Pons (tissue), 1 donor: Measurements from ENCODE around the gene NPY4R2.
"Not testable (repeated sequence)": the region's sequence is repeated elsewhere in the genome, so short reads cannot be mapped to it uniquely, and the experiment has no call there.

Experiments used
- DNase-seq: peaks from one replicate; pipeline ENCODE4 v3.0.0-alpha.2; 2016; ENCODE audit warnings: low spot score

Gene NPY4R2

GRCh38 chr10:47918475-47918874 is at the start of gene NPY4R2:
Gene NPY4R2 (plus strand): TSS chr10:47918662. CDS start chr10:47921988, 3,326 bp downstream.
- DNase-seq = not testable (repeated sequence)

GRCh38 chr10:47870887-47871286 is 47.6 kb upstream of the NPY4R2 start:
- DNase-seq = not testable (repeated sequence)

GRCh38 chr10:47871485-47872180 is 46.8 kb upstream of the NPY4R2 start:
- DNase-seq = not testable (repeated sequence)

- not testable (repeated sequence) for DNase-seq
These were observed 46.2 kb upstream of the NPY4R2 start for GRCh38 chr10:47872236-47872635.

GRCh38 chr10:47884239-47884638 is 34.2 kb upstream of the NPY4R2 start:
- not testable (repeated sequence) for DNase-seq

GRCh38 chr10:47884934-47885333 is 33.5 kb upstream of the NPY4R2 start:
- DNase-seq = not testable (repeated sequence)

GRCh38 chr10:47886356-47886755 is 32.1 kb upstream of the NPY4R2 start:
- not testable (repeated sequence) for DNase-seq

GRCh38 chr10:47886827-47887226 is 31.6 kb upstream of the NPY4R2 start:
- DNase-seq = not testable (repeated sequence)

- not testable (repeated sequence) for DNase-seq
These were observed 27.7 kb upstream of the NPY4R2 start for GRCh38 chr10:47890737-47891136.

GRCh38 chr10:47892494-47893261 is 25.8 kb upstream of the NPY4R2 start:
- not testable (repeated sequence) for DNase-seq

- not testable (repeated sequence) for DNase-seq
These were observed 23.9 kb upstream of the NPY4R2 start for GRCh38 chr10:47894571-47894970.

GRCh38 chr10:47897813-47898212 is 20.6 kb upstream of the NPY4R2 start:
- not testable (repeated sequence) for DNase-seq

- not testable (repeated sequence) for DNase-seq
These were observed 9.1 kb upstream of the NPY4R2 start for GRCh38 chr10:47909333-47909732.

- DNase-seq = not testable (repeated sequence)
These were observed 8.0 kb upstream of the NPY4R2 start for GRCh38 chr10:47910486-47910885.

- not testable (repeated sequence) for DNase-seq
These were observed 4.4 kb upstream of the NPY4R2 start for GRCh38 chr10:47914052-47914451.

- DNase-seq = not testable (repeated sequence)
These were observed 2.5 kb upstream of the NPY4R2 start for GRCh38 chr10:47915849-47916548.

GRCh38 chr10:47920610-47921009 is 2.1 kb downstream of the NPY4R2 start:
- DNase-seq = not testable (repeated sequence)

- DNase-seq = not testable (repeated sequence)
These were observed 4.0 kb downstream of the NPY4R2 start for GRCh38 chr10:47922503-47922902.

GRCh38 chr10:47924628-47925027 is 6.2 kb downstream of the NPY4R2 start:
- DNase-seq = not testable (repeated sequence)

- DNase-seq = not testable (repeated sequence)
These were observed 8.9 kb downstream of the NPY4R2 start for GRCh38 chr10:47927147-47927916.

- DNase-seq = not testable (repeated sequence)
These were observed 9.8 kb downstream of the NPY4R2 start for GRCh38 chr10:47928225-47928624.

GRCh38 chr10:47932824-47933223 is 14.4 kb downstream of the NPY4R2 start:
- not testable (repeated sequence) for DNase-seq
